ENCODE data around the gene SCN9A.

DNA sequence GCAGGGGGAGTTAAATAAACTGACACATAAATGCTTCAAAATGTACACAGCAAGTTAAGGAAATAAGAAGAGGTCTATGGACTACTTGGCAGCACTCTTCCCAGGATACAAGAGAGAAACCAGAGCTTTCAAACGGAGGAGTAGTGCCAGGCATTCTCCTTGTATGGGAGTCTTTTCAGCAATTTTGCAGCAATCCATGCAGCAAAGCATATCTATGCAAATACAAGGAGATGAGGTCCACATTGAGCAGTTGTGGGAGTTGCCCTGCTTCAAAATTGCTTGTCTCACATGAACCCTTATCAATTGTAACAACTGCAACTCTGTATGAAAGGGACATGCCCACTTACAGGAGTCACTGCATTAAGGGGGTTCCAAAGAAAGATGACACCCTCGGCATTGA, 37.8 kb downstream of the SCN9A start:
- no peak for TF ChIP-seq CTCF (IDR thresholded peaks at IDR 0.05)
- no peak for TF ChIP-seq POLR2A (IDR thresholded peaks at IDR 0.05)
- TF ChIP-seq POLR2AphosphoS5 (IDR thresholded peaks at IDR 0.05), result no peak
